Cardiac fibroblast (primary cell): Measurements from ENCODE around the gene FOXN1.

Experiments used
- DNase-seq, 2 donors: peaks; one replicate each; pipeline versions ENCODE4 v3.0.0 to v3.0.0-alpha.2; 2010; ENCODE audit warnings: low read depth in 2 of 2
- H3K4me3 ChIP-seq, 2 donors: replicated peaks in 1 of 2; 1 replicate in 1 of 2; 2 replicates in 1 of 2; pipeline ENCODE4 v1.5.1; 2011; ENCODE audit warnings: low read depth in 2 of 2, low read length in 2 of 2, mild to moderate bottlenecking in 2 of 2, moderate library complexity in 1 of 2
- CTCF ChIP-seq: IDR thresholded peaks from one replicate; pipeline ENCODE4 v1.5.1; 2011; ENCODE audit warnings: low read depth, mild to moderate bottlenecking, low read length, inconsistent platforms

FOXN1 gene

GRCh38 chr17:28473542-28473941 is 32.6 kb upstream of the FOXN1 start, which contains the start of gene SLC13A2:
Gene SLC13A2, plus strand, starts transcription at chr17:28473644. Its CDS starts 69 bp downstream, at chr17:28473713.
- H3K4me3 ChIP-seq: no peak within 1 kb of the TSS
- no peak for TF ChIP-seq CTCF
- no peak for DNase-seq

GRCh38 chr17:28474111-28474531 is 32.0 kb upstream of the FOXN1 start:
- no peak overlapping the region for H3K4me3 ChIP-seq
- no peak for TF ChIP-seq CTCF
- no peak for DNase-seq

GRCh38 chr17:28475151-28475900 is 30.8 kb upstream of the FOXN1 start:
- no peak for TF ChIP-seq CTCF
- no peak for DNase-seq
- H3K4me3 ChIP-seq: no peak overlapping the region

- TF ChIP-seq CTCF: no peak
- no peak overlapping the region for H3K4me3 ChIP-seq
- no peak for DNase-seq
These were observed 29.9 kb upstream of the FOXN1 start for GRCh38 chr17:28476076-28476865.

GRCh38 chr17:28477928-28478327 is 28.2 kb upstream of the FOXN1 start:
- H3K4me3 ChIP-seq: no peak overlapping the region
- no peak for TF ChIP-seq CTCF
- DNase-seq: no peak

- TF ChIP-seq CTCF: no peak
- DNase-seq: peak in 1 of 2 donors; percentile 4
- H3K4me3 ChIP-seq: no peak overlapping the region
These were observed 27.2 kb upstream of the FOXN1 start for GRCh38 chr17:28478712-28479615.
